WTC11 (cell line): ENCODE results near the gene SELL.

Source experiments
- CTCF ChIP-seq: fragments of 200-600 bp; IDR thresholded peaks from 2 replicates; pipeline ENCODE4 v1.8.0; 2022; ENCODE audit warnings: antibody characterized with exemption
- E2F4 ChIP-seq: sonication (generic); formaldehyde crosslinking; IDR thresholded peaks from 2 replicates; pipeline ENCODE4 v1.8.1; 2022; ENCODE audit warnings: low read depth, mild to moderate bottlenecking, moderate library complexity, missing genetic modification reagents, borderline replicate concordance
- HMGXB4 ChIP-seq: sonication (generic); formaldehyde crosslinking; IDR thresholded peaks from 2 replicates; pipeline ENCODE4 v1.8.1; 2023; ENCODE audit warnings: mild to moderate bottlenecking, moderate library complexity, missing genetic modification reagents
- ZNF263 ChIP-seq: sonication (generic); formaldehyde crosslinking; IDR thresholded peaks from 2 replicates; pipeline ENCODE4 v1.8.1; 2022; ENCODE audit warnings: low read depth, mild to moderate bottlenecking, moderate library complexity, missing genetic modification reagents
- ZNF396 ChIP-seq: fragments of 250-450 bp; sonication (Bioruptor Pico); IDR thresholded peaks from 2 replicates; pipeline ENCODE4 v1.8.0; 2021; ENCODE audit warnings: mild to moderate bottlenecking, moderate library complexity, borderline replicate concordance

GRCh38 chr1:169741666-169742394 is 30.4 kb upstream of the SELL start:
- TF ChIP-seq E2F4 (CRISPR knock-in tag) (no peak), CTCF (no peak), ZNF263 (CRISPR knock-in tag) (no peak), HMGXB4 (CRISPR knock-in tag) (no peak), ZNF396 (CRISPR knock-in tag) (no peak)
